ENCODE results near the gene EVI5L. TPM values are rescaled to one million over a fixed set of nuclear protein-coding genes. Genes with fewer than 3 reads are reported as not detected.
A peak's percentile ranks its signal among the peaks of the same experiment; 100 is the strongest.

EVI5L gene
- total and polyA plus RNA-seq, 3 donors from 2014 or later: 45.8 to 69.3 (median 68.9) TPM

DNA sequence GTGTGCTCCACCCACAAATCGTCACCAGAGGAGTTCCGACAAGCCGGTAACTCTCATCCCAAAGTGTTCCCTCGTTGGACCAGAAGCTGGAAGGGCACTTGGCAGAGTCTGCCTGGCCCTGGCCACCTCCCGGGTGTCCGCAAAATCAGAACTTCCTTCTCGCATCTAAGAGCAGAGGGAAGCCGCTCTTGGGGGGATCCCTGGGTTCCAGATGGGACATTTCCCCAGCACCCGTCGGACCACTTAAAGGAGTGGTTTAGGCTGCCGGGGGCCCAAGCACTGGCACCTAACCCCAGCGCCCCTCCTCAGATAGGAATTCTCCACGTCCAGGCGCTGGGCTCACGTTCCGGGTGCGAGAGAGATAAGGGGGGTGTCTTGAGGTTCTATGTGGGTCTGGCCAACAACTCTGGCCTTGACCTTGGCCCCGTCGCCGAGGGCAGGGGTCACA lies 72.8 kb downstream of the EVI5L start:
- no peaks in the 10 kb centered on the region for H3K27me3 ChIP-seq
- DNase-seq: no peak
- peak overlapping the region; percentile 58 to 91 for H3K4me3 ChIP-seq
- peaks cover 19% of the 10 kb centered on the region for H3K4me1 ChIP-seq
- 4 to 12% methylated on average over 6 to 18 of the region's 20 CpGs for WGBS, 2 donors
- H3K36me3 ChIP-seq (ENCODE audit: low read depth, missing control alignments): no peaks in the 10 kb centered on the region
- no peaks in the 10 kb centered on the region for H3K9me3 ChIP-seq
- H3K27ac ChIP-seq: peak overlapping the region; percentile 83 to 85
- intact Hi-C loops (cut with DNase I; ENCODE audit: low total_unique reads): no loop called here
- TF ChIP-seq CTCF (IDR thresholded peaks at IDR 0.05) (no peak), POLR2A (IDR thresholded peaks at IDR 0.05) (no peak)

- Histone ChIP-seq H3K27me3 (no peaks in the 10 kb centered on the region), H3K36me3 (ENCODE audit: low read depth, missing control alignments) (no peaks in the 10 kb centered on the region), H3K4me1 (peaks cover 24% of the 10 kb centered on the region), H3K4me3 (peak within 1 kb of the TSS; percentile 81 to 91), H3K9me3 (no peaks in the 10 kb centered on the region), H3K27ac (peak within 1 kb of the TSS; percentile 90 to 92)
- peak; percentile 99 for DNase-seq
- intact Hi-C loops (cut with DNase I; ENCODE audit: low total_unique reads): no loop called here
- 0 to 1% methylated on average over 17 to 59 of the region's 89 CpGs for WGBS, 2 donors
- TF ChIP-seq CTCF (IDR thresholded peaks at IDR 0.05) (peak; percentile 38 to 78 (median 75)), POLR2A (IDR thresholded peaks at IDR 0.05) (peak; percentile 21)
Measured at GRCh38 chr19:7903244-7904073, 73.4 kb downstream of the EVI5L start, which contains the start of gene MAP2K7. MAP2K7 (plus strand) TSS chr19:7903877; CDS start chr19:7903945, 68 bp downstream.

GRCh38 chr19:7904074-7905020 lies 74.3 kb downstream of the EVI5L start:
- intact Hi-C loops (cut with DNase I; ENCODE audit: low total_unique reads): no loop called here
- H3K27ac ChIP-seq: peak overlapping the region; percentile 90 to 92
- no peaks in the 10 kb centered on the region for H3K9me3 ChIP-seq
- H3K36me3 ChIP-seq (ENCODE audit: low read depth, missing control alignments): no peaks in the 10 kb centered on the region
- 7 to 26% methylated on average over 15 to 65 of the region's 68 CpGs for WGBS, 2 donors
- H3K4me3 ChIP-seq: peak overlapping the region; percentile 81 to 91
- H3K4me1 ChIP-seq: peaks cover 24% of the 10 kb centered on the region
- no peaks in the 10 kb centered on the region for H3K27me3 ChIP-seq
- no peak for DNase-seq
- no peak for TF ChIP-seq CTCF (IDR thresholded peaks at IDR 0.05)
- TF ChIP-seq POLR2A (IDR thresholded peaks at IDR 0.05): no peak

GRCh38 chr19:7905268-7905667 lies 75.2 kb downstream of the EVI5L start:
- intact Hi-C loops (cut with DNase I; ENCODE audit: low total_unique reads): no loop called here
- no peaks in the 10 kb centered on the region for H3K36me3 ChIP-seq (ENCODE audit: low read depth, missing control alignments)
- no peak for TF ChIP-seq CTCF (IDR thresholded peaks at IDR 0.05)
- 63 to 73% methylated on average over 7 to 9 of the region's 10 CpGs for WGBS, 2 donors
- no peak overlapping the region for H3K27ac ChIP-seq
- H3K9me3 ChIP-seq: no peaks in the 10 kb centered on the region
- no peaks in the 10 kb centered on the region for H3K27me3 ChIP-seq
- no peak overlapping the region for H3K4me3 ChIP-seq
- H3K4me1 ChIP-seq: peaks cover 24% of the 10 kb centered on the region
- no peak for DNase-seq
